RPMI7951 (cell line): ENCODE results near the gene AK8. TPM values are rescaled to one million over a fixed set of nuclear protein-coding genes. Genes with fewer than 3 reads are reported as not detected.
A peak's percentile ranks its signal among the peaks of the same experiment; 100 is the strongest.

Experiments used
- DNase-seq: peaks from one replicate; pipeline ENCODE4 v3.0.0-alpha.2; 2012; ENCODE audit warnings: low read depth
- total RNA-seq: library from RNA; depleted of rRNA; stranded (reverse); fragments of >200 nt; shearing (Covaris generic); gene quantifications from 2 replicates; pipeline ENCODE4 v1.2.3, GENCODE V29; 2014

Gene AK8
- total RNA-seq, 1 experiment from 2014 or later: not detected

- DNase-seq: no peak
Observed at GRCh38 chr9:132858751-132859150, 19.3 kb downstream of the AK8 start.

- DNase-seq: no peak
Observed at GRCh38 chr9:132857616-132858342, 20.3 kb downstream of the AK8 start.

DNA sequence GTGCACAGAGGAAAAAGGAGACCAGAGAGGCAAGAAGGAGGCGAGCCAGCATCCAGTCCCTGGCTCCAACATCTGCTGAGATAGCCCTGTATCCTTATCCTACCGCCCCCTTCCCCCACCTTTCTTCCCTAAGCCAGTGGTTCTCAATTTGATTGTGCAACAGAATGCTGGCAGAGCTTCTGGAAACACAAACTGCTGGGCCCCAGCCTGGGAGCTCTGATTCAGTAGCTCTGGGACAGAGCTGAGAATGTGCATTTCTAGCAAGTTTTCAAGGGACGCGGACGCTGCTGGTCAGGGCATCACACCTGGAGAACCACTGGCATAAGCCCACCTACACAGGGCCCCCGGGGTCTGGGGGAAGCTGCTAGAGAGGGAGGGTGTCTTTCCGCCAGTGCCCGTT is 21.1 kb downstream of the AK8 start:
- no peak for DNase-seq

GRCh38 chr9:132855904-132856303 is 22.2 kb downstream of the AK8 start:
- DNase-seq: no peak

- no peak for DNase-seq
Observed at GRCh38 chr9:132854832-132855231, 23.3 kb downstream of the AK8 start.

GRCh38 chr9:132853482-132853881 is 24.6 kb downstream of the AK8 start:
- no peak for DNase-seq

DNA sequence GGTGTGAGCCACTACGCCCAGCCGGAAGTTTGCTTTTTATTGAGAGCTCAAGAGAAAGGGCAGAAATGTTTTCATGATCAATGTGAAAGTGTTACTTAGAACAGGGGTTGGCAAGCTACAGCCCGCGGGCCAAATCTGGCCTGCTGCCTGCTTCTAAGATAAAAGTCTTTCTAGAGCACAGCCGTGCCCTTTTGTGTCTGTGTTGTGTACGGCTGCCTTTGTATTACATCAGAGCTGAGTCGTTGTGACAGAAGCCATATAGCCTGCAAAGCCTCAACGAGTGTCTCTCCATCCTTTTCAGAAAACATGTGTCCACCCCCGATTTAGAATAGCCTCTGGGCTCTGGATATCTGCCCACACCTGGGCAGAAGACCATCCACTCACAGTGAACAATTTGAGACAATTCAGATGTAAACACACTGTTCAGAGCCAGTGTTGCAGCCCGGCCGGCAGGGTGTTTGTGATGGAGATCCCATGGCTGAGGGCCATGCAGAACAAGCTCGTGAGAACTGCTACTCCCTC is 28.8 kb downstream of the AK8 start:
- DNase-seq: peak; percentile 5

GRCh38 chr9:132846918-132847515 is 31.1 kb downstream of the AK8 start:
- no peak for DNase-seq

- DNase-seq: no peak
Observed at GRCh38 chr9:132846109-132846917, 31.8 kb downstream of the AK8 start.

DNA sequence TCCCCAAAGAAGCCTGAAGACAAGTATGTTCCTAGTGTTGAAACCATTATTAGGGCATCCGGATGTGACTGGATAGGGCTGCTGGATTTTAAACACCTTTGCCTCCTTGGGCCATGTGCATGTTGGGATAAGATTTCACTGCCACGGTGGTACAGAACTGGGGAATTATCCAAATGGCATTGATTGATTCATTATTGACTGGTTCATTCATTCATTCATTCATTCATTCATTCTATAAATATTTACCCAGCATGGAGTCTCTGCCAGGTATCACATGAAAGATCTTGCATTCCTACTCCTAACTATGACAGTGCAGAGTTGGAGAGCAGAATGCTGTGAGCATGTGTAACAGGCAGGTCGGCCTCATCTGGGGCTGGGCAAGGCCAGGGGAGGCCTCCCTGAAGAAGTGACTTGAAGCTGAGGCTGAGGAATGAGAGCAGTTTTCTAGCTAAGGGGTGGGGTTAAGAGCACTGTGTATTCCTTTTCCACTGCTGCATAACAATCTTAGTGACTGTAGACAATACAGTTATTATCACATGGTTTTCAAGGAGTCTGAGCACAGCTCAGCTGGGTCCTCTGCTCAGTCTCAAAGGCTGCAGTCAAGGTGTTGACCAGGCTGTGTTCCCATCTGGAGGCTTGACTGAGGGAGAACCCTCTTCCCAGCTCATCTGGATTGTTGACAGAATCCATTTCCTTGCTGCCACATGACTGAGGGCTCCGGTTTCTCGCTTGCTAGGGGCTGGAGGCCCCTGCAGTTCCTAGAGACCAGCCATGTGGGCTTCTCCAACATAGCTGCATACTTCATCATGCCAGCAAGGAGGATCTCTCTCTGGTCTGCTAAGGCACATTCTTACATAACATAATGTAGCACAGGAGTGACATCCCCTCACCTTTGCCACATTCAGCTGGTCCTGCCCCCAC is 35.7 kb downstream of the AK8 start:
- no peak for DNase-seq

DNA sequence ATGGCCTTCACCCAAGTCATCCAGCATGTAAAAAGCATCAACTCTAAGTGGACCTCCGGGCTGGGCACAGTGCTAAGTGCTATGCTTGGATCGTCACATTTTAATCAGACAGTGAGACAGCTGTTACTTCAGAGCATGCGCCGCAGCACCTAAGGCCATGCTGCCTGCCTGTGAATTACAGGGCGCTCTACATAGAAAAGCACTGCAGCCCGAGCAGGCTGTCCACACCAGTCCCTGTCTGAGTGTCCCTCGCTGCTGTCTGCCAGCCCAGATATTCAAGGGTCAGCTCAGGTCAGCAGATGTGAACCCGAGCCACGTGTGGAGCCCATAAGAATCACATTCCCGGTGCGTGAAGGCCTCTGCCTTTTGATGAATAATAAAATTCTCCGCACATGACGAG is 37.1 kb downstream of the AK8 start:
- no peak for DNase-seq

GRCh38 chr9:132838291-132838690 is 39.8 kb downstream of the AK8 start:
- DNase-seq: no peak

- DNase-seq: no peak
Observed at GRCh38 chr9:132837501-132838286, 40.4 kb downstream of the AK8 start.

DNA sequence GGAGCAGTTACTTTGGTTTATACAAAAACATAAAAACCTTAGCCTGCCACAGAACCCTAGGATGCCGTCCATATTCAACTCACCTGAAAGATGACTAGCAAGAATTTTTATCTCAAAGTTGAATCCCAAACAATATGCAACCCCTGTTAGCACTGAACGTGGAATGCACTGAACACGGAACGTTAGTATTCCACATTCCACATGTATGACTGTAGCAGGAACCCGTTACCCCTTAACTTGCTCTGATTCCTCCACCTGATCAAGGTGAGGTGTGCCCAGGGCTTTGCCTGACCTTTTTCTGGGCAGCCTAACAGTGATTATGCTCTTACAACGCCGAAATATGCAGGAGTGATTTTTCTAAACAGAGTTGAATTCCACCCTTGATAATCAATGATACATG is 43.7 kb downstream of the AK8 start:
- no peak for DNase-seq

GRCh38 chr9:132833550-132834121 is 44.4 kb downstream of the AK8 start:
- DNase-seq: no peak

GRCh38 chr9:132832171-132832881 is 45.8 kb downstream of the AK8 start:
- DNase-seq: no peak

GRCh38 chr9:132828201-132828770 is 49.8 kb downstream of the AK8 start:
- no peak for DNase-seq

DNA sequence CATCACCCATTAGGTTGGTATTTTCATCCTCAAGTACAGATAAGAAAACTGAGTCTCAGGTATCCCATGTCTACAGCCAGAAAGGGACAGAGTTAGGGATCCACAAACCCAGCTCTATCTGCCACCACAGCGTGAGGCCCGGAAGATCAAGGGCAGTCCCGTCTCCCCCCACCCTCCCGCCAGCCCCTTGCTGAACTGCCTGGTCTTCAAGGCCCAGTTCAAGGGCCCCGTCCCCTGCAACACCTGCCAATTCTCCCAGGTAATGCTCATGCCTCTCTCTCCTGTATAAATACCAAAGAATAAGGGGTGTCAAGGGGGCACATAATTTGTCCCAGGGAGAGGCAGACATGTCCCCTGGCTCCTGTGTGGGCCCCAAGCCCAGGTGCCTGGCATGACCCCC is 50.7 kb downstream of the AK8 start:
- DNase-seq: no peak

DNA sequence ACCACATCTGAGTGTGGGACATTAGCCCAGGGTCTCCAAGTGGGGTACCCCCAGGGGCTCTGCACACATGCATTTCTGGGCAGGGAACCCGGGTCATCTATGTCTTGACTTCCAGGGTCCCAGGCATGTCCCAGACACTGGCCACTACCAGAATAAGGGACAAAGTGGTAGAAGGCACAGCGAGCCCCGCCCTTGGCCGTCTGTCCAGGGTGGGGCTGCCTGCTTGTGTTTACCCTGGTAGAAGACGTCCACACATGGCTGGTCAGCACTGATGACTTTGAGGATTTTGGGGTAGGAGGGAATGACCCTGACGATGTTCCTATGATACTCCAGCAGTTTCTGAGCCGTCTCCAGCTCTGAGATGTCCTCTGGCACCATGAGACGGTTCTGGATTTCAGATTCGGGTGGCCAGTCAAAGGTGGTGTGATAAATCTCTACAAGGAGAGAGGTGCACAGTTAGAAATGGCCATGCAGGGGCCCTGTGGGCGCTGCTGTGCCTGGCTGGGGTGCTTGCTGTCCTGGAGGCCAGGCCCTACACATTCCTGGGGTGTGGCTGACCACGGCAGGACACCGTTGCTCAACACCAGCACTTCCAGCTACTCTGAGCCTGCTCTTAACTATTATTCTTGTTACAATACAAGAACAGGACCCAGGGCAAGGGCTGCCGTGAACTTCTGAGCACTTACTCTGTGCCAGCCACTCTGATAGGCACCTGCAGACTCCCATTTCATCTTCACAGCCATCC is 51.3 kb downstream of the AK8 start:
- DNase-seq: no peak
